Hepatocyte (in vitro differentiated cells): ENCODE measurements around the gene GAL. TPM values are rescaled to one million over a fixed set of nuclear protein-coding genes. Genes with fewer than 3 reads are reported as not detected.

Source experiments
- DNase-seq: peaks from one replicate; pipeline ENCODE4 v3.0.0-alpha.2; 2016; ENCODE audit warnings: low spot score
- H2AFZ ChIP-seq: fragments of 200-600 bp; sonication (generic); 2 replicates; pipeline ENCODE4 v1.6.0; 2016; ENCODE audit warnings: antibody characterized with exemption, mild to moderate bottlenecking
- H3K27ac ChIP-seq: fragments of 200-600 bp; sonication (generic); 2 replicates; pipeline ENCODE4 v1.5.1; 2016; ENCODE audit warnings: mild to moderate bottlenecking
- H3K27me3 ChIP-seq: fragments of 200-600 bp; sonication (generic); 2 replicates; pipeline ENCODE4 v1.6.1; 2016
- H3K36me3 ChIP-seq: fragments of 200-600 bp; sonication (generic); replicated peaks from 2 replicates; pipeline ENCODE4 v1.5.1; 2016; ENCODE audit warnings: low read depth; ENCODE audit not compliant: insufficient read depth
- H3K4me1 ChIP-seq: fragments of 200-600 bp; sonication (generic); 2 replicates; pipeline ENCODE4 v1.5.1; 2016; ENCODE audit warnings: mild to moderate bottlenecking, moderate library complexity; ENCODE audit not compliant: insufficient read depth
- H3K4me2 ChIP-seq: fragments of 200-600 bp; sonication (generic); 2 replicates; pipeline ENCODE4 v1.6.0; 2016
- H3K4me3 ChIP-seq: fragments of 200-600 bp; sonication (generic); 2 replicates; pipeline ENCODE4 v1.5.1; 2016; ENCODE audit warnings: mild to moderate bottlenecking
- H3K79me2 ChIP-seq: fragments of 200-600 bp; sonication (generic); 2 replicates; pipeline ENCODE4 v1.6.0; 2017; ENCODE audit warnings: mild to moderate bottlenecking
- H3K9me2 ChIP-seq: fragments of 200-600 bp; sonication (generic); replicated peaks from 2 replicates; pipeline ENCODE4 v1.6.0; 2017; ENCODE audit warnings: mild to moderate bottlenecking; ENCODE audit not compliant: insufficient read depth
- H3K9me3 ChIP-seq: fragments of 200-600 bp; sonication (generic); 2 replicates; pipeline ENCODE4 v1.5.1; 2016; ENCODE audit warnings: low read depth, mild to moderate bottlenecking
- H4K20me1 ChIP-seq: fragments of 200-600 bp; sonication (generic); 2 replicates; pipeline ENCODE4 v1.6.0; 2016; ENCODE audit warnings: mild to moderate bottlenecking; ENCODE audit not compliant: insufficient read depth, poor library complexity, severe bottlenecking
- CTCF ChIP-seq: fragments of 200-600 bp; sonication (generic); IDR thresholded peaks from 2 replicates; pipeline ENCODE4 v1.5.1; 2016; ENCODE audit warnings: antibody characterized with exemption, mild to moderate bottlenecking; ENCODE audit not compliant: poor library complexity
- EZH2 ChIP-seq: fragments of 200-600 bp; sonication (generic); IDR thresholded peaks from 2 replicates; pipeline ENCODE4 v1.6.1; 2016; ENCODE audit warnings: antibody characterized with exemption, mild to moderate bottlenecking, borderline replicate concordance
- EZH2phosphoT487 ChIP-seq: fragments of 200-600 bp; sonication (generic); IDR thresholded peaks from one replicate; pipeline ENCODE4 v1.6.1; 2018; ENCODE audit warnings: antibody characterized with exemption, mild to moderate bottlenecking, low read depth, moderate library complexity; ENCODE audit not compliant: unreplicated experiment, severe bottlenecking
- WGBS: methylation state at CpG from one replicate; pipeline ENCODE4 v1.1.6; 2016; ENCODE audit warnings: low lambda C conversion rate; ENCODE audit errors: missing lambda C conversion rate; 5-methylcytosine and 5-hydroxymethylcytosine counted together
- polyA plus RNA-seq: library from polyadenylated mRNA; unstranded; fragments of >200 nt; fragmentation: Nextera tagmentation; extraction: Ambion mirVana; gene quantifications from 2 replicates; pipeline ENCODE4 v1.2.1, GENCODE V29; 2016
- total RNA-seq: library from RNA; depleted of rRNA; stranded (reverse); fragments of >200 nt; gene quantifications from 2 replicates; pipeline ENCODE4 v1.2.3, GENCODE V29; 2014

The GAL gene
- total and polyA plus RNA-seq, 2 experiments from 2014 or later: 1.7 to 15.3 TPM

- Histone ChIP-seq H4K20me1 (no peaks in the 10 kb centered on the region), H3K9me2 (no peaks in the 10 kb centered on the region), H3K27me3 (no peaks in the 10 kb centered on the region), H3K4me2 (no peak overlapping the region), H3K27ac (no peak overlapping the region), H3K36me3 (no peaks in the 10 kb centered on the region), H2AFZ (no peak overlapping the region), H3K79me2 (no peaks in the 10 kb centered on the region), H3K9me3 (no peaks in the 10 kb centered on the region), H3K4me3 (no peak overlapping the region), H3K4me1 (no peaks in the 10 kb centered on the region)
- no peak for TF ChIP-seq CTCF
- TF ChIP-seq EZH2: no peak
- TF ChIP-seq EZH2phosphoT487: no peak
- no peak for DNase-seq
- 87% methylated on average over 36 of the region's 38 CpGs for WGBS
Measured at GRCh38 chr11:68649851-68650555, 34.3 kb upstream of the GAL start.

GRCh38 chr11:68650801-68651200, 33.5 kb upstream of the GAL start:
- no peaks in the 10 kb centered on the region for H3K36me3 ChIP-seq
- WGBS: 81% methylated on average over 14 of the region's 14 CpGs
- no peaks in the 10 kb centered on the region for H3K9me3 ChIP-seq
- H4K20me1 ChIP-seq: no peaks in the 10 kb centered on the region
- TF ChIP-seq CTCF: no peak
- TF ChIP-seq EZH2: no peak
- no peak for TF ChIP-seq EZH2phosphoT487
- H3K4me1 ChIP-seq: no peaks in the 10 kb centered on the region
- no peak overlapping the region for H3K4me3 ChIP-seq
- H3K79me2 ChIP-seq: no peaks in the 10 kb centered on the region
- H2AFZ ChIP-seq: no peak overlapping the region
- DNase-seq: no peak
- no peak overlapping the region for H3K27ac ChIP-seq
- H3K4me2 ChIP-seq: no peak overlapping the region
- no peaks in the 10 kb centered on the region for H3K27me3 ChIP-seq
- H3K9me2 ChIP-seq: no peaks in the 10 kb centered on the region

- Histone ChIP-seq H2AFZ (no peak overlapping the region), H4K20me1 (no peaks in the 10 kb centered on the region), H3K27ac (no peak overlapping the region), H3K27me3 (no peaks in the 10 kb centered on the region), H3K4me2 (no peak overlapping the region), H3K36me3 (no peaks in the 10 kb centered on the region), H3K79me2 (no peaks in the 10 kb centered on the region), H3K4me3 (no peak overlapping the region), H3K9me3 (no peaks in the 10 kb centered on the region), H3K9me2 (no peaks in the 10 kb centered on the region), H3K4me1 (no peaks in the 10 kb centered on the region)
- TF ChIP-seq EZH2 (no peak), CTCF (no peak), EZH2phosphoT487 (no peak)
- 68% methylated on average over 19 of the region's 22 CpGs for WGBS
- DNase-seq: peak; percentile 5
Measured at GRCh38 chr11:68651208-68651984, 32.9 kb upstream of the GAL start.
